PC-3 (cell line): ENCODE results near the gene RFX1. TPM values are rescaled to one million over a fixed set of nuclear protein-coding genes. Genes with fewer than 3 reads are reported as not detected.

ENCODE experiments used
- ATAC-seq: fragments of 200-7000 bp; cut with Tn5 transposase; 2 replicates; pipeline ENCODE4 v1.9.1; 2020; ENCODE audit warnings: mild to moderate bottlenecking, moderate library complexity
- BruUV-seq: library from RNA; stranded (reverse); fragments of 400-500 nt; replicated peaks from 2 replicates; lab custom pipeline; 2021; lab: Mats Ljungman, UMichigan
- CTCF ChIA-PET: fragments of 300-600 bp; sonication (Branson Sonifier 250); formaldehyde crosslinking; loops from one replicate; lab custom pipeline; 2022; ENCODE audit warnings: antibody characterized with exemption; lab: Charles Lee
- POLR2A ChIA-PET: fragments of 300-600 bp; sonication (Branson Sonifier 250); formaldehyde crosslinking; loops from one replicate; lab custom pipeline; 2022; ENCODE audit warnings: antibody characterized with exemption; ENCODE audit not compliant: unreplicated experiment; lab: Charles Lee
- DNase-seq: peaks from one replicate; pipeline ENCODE4 v3.0.0-alpha.2; 2015
- H2AFZ ChIP-seq: fragments of 300-600 bp; sonication (generic); 2 replicates; pipeline ENCODE4 v1.6.0; 2016; ENCODE audit warnings: antibody characterized with exemption, low read length
- H3F3A ChIP-seq: fragments of 300-600 bp; sonication (generic); one replicate; pipeline ENCODE4 v1.6.0; 2017; ENCODE audit warnings: antibody characterized with exemption, low read length, control low read depth, mild to moderate bottlenecking; ENCODE audit not compliant: unreplicated experiment
- H3K27ac ChIP-seq: fragments of 300-600 bp; sonication (generic); 2 replicates; pipeline ENCODE4 v1.5.1; 2016; ENCODE audit warnings: mild to moderate bottlenecking, low read length
- H3K27me3 ChIP-seq: fragments of 300-600 bp; sonication (generic); 2 replicates; pipeline ENCODE4 v1.6.1; 2016; ENCODE audit warnings: low read length, mixed read lengths
- H3K36me3 ChIP-seq: fragments of 300-600 bp; sonication (generic); 2 replicates; pipeline ENCODE4 v1.6.1; 2016; ENCODE audit warnings: low read depth, mixed run types, low read length, mixed read lengths
- H3K4me1 ChIP-seq: fragments of 300-600 bp; sonication (generic); 2 replicates; pipeline ENCODE4 v1.5.1; 2016; ENCODE audit warnings: low read length; ENCODE audit not compliant: insufficient read depth
- H3K4me2 ChIP-seq: fragments of 300-600 bp; sonication (generic); 2 replicates; pipeline ENCODE4 v1.6.0; 2016; ENCODE audit warnings: low read length
- H3K4me3 ChIP-seq: fragments of 300-600 bp; sonication (generic); 2 replicates; pipeline ENCODE4 v1.5.1; 2016; ENCODE audit warnings: mild to moderate bottlenecking, low read length, mixed read lengths
- H3K79me2 ChIP-seq: fragments of 300-600 bp; sonication (generic); 2 replicates; pipeline ENCODE4 v1.6.1; 2017; ENCODE audit warnings: low read length, mixed read lengths
- H3K9ac ChIP-seq: fragments of 300-600 bp; sonication (generic); 2 replicates; pipeline ENCODE4 v1.6.0; 2016; ENCODE audit warnings: mild to moderate bottlenecking, low read length
- H3K9me2 ChIP-seq: fragments of 300-600 bp; sonication (generic); replicated peaks from 2 replicates; pipeline ENCODE4 v1.6.1; 2016; ENCODE audit warnings: mixed run types, low read length, mixed read lengths
- H3K9me3 ChIP-seq: fragments of 300-600 bp; sonication (generic); 2 replicates; pipeline ENCODE4 v1.6.1; 2016; ENCODE audit warnings: low read length, mixed read lengths
- H4K20me1 ChIP-seq: fragments of 300-600 bp; sonication (generic); 2 replicates; pipeline ENCODE4 v1.6.1; 2016; ENCODE audit warnings: low read length, mixed read lengths
- CTCF ChIP-seq: fragments of 300-600 bp; sonication (generic); conservative IDR thresholded peaks from 2 replicates; pipeline ENCODE4 v1.5.1; 2017; ENCODE audit warnings: antibody characterized with exemption, low read depth, mild to moderate bottlenecking, low read length
- EZH2 ChIP-seq: fragments of 300-600 bp; sonication (generic); IDR thresholded peaks from one replicate; pipeline ENCODE4 v1.6.1; 2017; ENCODE audit warnings: antibody characterized with exemption, mild to moderate bottlenecking, low read length; ENCODE audit not compliant: unreplicated experiment
- EZH2phosphoT487 ChIP-seq: fragments of 300-600 bp; sonication (generic); IDR thresholded peaks from 2 replicates; pipeline ENCODE4 v1.6.1; 2018; ENCODE audit warnings: mild to moderate bottlenecking, antibody characterized with exemption, low read length, borderline replicate concordance
- intact Hi-C: fragments of 100-400 bp; cut with micrococcal nuclease; formaldehyde crosslinking; loops from 2 replicates; pipeline ENCODE4 v1.9.0; 2023
- total RNA-seq: library from RNA; depleted of rRNA; stranded (reverse); fragments of >200 nt; gene quantifications from 2 replicates; pipeline ENCODE4 v1.2.3, GENCODE V29; 2014

RFX1 gene
- total RNA-seq, 1 experiment from 2014 or later = 7.5 TPM

- POLR2A ChIA-PET = no interaction called here
- Histone ChIP-seq H3F3A (no peaks in the 10 kb centered on the region), H4K20me1 (no peaks in the 10 kb centered on the region), H3K27me3 (no peaks in the 10 kb centered on the region), H3K4me3 (no peak overlapping the region), H3K79me2 (no peaks in the 10 kb centered on the region), H3K9me2 (no peaks in the 10 kb centered on the region), H3K4me2 (no peak overlapping the region), H3K27ac (no peak overlapping the region), H2AFZ (no peak overlapping the region), H3K36me3 (no peaks in the 10 kb centered on the region), H3K9me3 (no peaks in the 10 kb centered on the region), H3K4me1 (0 out of 2 replicates have a peak, but pooled peaks cover 4% of the 10 kb centered on the region), H3K9ac (no peak overlapping the region)
- CTCF ChIA-PET = no interaction called here
- BruUV-seq = no TSS peak
- ATAC-seq = no peak
- DNase-seq = no peak
- TF ChIP-seq CTCF (no peak), EZH2 (no peak), EZH2phosphoT487 (no peak)
- intact Hi-C loops = no loop called here
Measured at GRCh38 chr19:13942023-13942684, 64.0 kb downstream of the RFX1 start.

- Histone ChIP-seq H3K4me2 (no peak within 1 kb of the TSS), H4K20me1 (no peaks in the 10 kb centered on the region), H3K4me3 (no peak within 1 kb of the TSS), H3F3A (no peaks in the 10 kb centered on the region), H3K36me3 (no peaks in the 10 kb centered on the region), H3K9me2 (no peaks in the 10 kb centered on the region), H3K4me1 (no peaks in the 10 kb centered on the region), H3K27me3 (no peaks in the 10 kb centered on the region), H3K9me3 (no peaks in the 10 kb centered on the region), H3K9ac (no peak within 1 kb of the TSS), H3K27ac (no peak within 1 kb of the TSS), H3K79me2 (no peaks in the 10 kb centered on the region), H2AFZ (no peak within 1 kb of the TSS)
- ChIA-PET POLR2A (no interaction called here), CTCF (no interaction called here)
- intact Hi-C loops = no loop called here
- no TSS peak for BruUV-seq
- TF ChIP-seq EZH2phosphoT487 (no peak), EZH2 (no peak), CTCF (no peak)
- ATAC-seq (no peak; the same call in 1 of the 2 replicates), DNase-seq (no peak)
Measured at GRCh38 chr19:13938301-13939064, 67.6 kb downstream of the RFX1 start, which contains the start of gene PODNL1. PODNL1 (minus strand) TSS chr19:13938417; CDS start chr19:13938181, 236 bp downstream.
